Gastrocnemius medialis (tissue), 4 donors: ENCODE data around the gene PER3.

Source experiments
- POLR2A ChIP-seq, 2 donors: fragments of 450-650 bp; IDR thresholded peaks; one replicate each; pipeline ENCODE4 v1.6.1; 2017; ENCODE audit warnings: antibody characterized with exemption in 2 of 2, mild to moderate bottlenecking in 2 of 2, moderate library complexity in 2 of 2
- TF ChIP-seq, protein P1 (sequence below), 5 experiments: fragments of 450-650 bp in 3 of 5; fragments of 200-600 bp in 2 of 5; sonication (generic) in 2 of 5; IDR thresholded peaks in 4 of 5; conservative IDR thresholded peaks in 1 of 5; 1 replicate in 4 of 5; 2 replicates in 1 of 5; pipeline ENCODE4 v1.5.1; 2016 to 2019; ENCODE audit warnings: antibody characterized with exemption in 5 of 5, mild to moderate bottlenecking in 3 of 5, moderate library complexity in 3 of 5

GRCh38 chr1:7860130-7860529, 76.0 kb downstream of the PER3 start:
- TF ChIP-seq, protein P1, sequence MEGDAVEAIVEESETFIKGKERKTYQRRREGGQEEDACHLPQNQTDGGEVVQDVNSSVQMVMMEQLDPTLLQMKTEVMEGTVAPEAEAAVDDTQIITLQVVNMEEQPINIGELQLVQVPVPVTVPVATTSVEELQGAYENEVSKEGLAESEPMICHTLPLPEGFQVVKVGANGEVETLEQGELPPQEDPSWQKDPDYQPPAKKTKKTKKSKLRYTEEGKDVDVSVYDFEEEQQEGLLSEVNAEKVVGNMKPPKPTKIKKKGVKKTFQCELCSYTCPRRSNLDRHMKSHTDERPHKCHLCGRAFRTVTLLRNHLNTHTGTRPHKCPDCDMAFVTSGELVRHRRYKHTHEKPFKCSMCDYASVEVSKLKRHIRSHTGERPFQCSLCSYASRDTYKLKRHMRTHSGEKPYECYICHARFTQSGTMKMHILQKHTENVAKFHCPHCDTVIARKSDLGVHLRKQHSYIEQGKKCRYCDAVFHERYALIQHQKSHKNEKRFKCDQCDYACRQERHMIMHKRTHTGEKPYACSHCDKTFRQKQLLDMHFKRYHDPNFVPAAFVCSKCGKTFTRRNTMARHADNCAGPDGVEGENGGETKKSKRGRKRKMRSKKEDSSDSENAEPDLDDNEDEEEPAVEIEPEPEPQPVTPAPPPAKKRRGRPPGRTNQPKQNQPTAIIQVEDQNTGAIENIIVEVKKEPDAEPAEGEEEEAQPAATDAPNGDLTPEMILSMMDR (IDR thresholded peaks at IDR 0.05 in 4 of 5, conservative IDR thresholded peaks at IDR 0.05 in 1 of 5), result no peak
- no peak for TF ChIP-seq POLR2A (IDR thresholded peaks at IDR 0.05)
